GM12878 (cell line): ENCODE data around the gene ITPRIP. TPM values are rescaled to one million over a fixed set of nuclear protein-coding genes. Genes with fewer than 3 reads are reported as not detected.

Experiments used
- ATF2 ChIP-seq: IDR thresholded peaks from 2 replicates; pipeline ENCODE4 v1.6.1; 2012; ENCODE audit warnings: low read length, inconsistent platforms
- FOXM1 ChIP-seq: IDR thresholded peaks from 2 replicates; pipeline ENCODE4 v1.6.1; 2012; ENCODE audit warnings: low read depth, mild to moderate bottlenecking, inconsistent platforms, low read length, moderate library complexity
- MLLT1 ChIP-seq: fragments of 450-650 bp; IDR thresholded peaks from 2 replicates; pipeline ENCODE4 v1.6.1; 2016; ENCODE audit warnings: mild to moderate bottlenecking
- PRDM15 ChIP-seq: fragments of 450-650 bp; formaldehyde crosslinking; IDR thresholded peaks from 2 replicates; pipeline ENCODE4 v1.4.0; 2020; ENCODE audit warnings: mild to moderate bottlenecking, moderate library complexity
- RELA ChIP-seq: fragments of 450-650 bp; IDR thresholded peaks from 2 replicates; pipeline ENCODE4 v1.8.0; 2014; ENCODE audit warnings: borderline replicate concordance; ENCODE audit not compliant: partially characterized antibody
- RUNX3 ChIP-seq: IDR thresholded peaks from 2 replicates; pipeline ENCODE4 v1.6.1; 2012; ENCODE audit warnings: low read length, inconsistent platforms
- SRF ChIP-seq, 2 experiments: IDR thresholded peaks; 2 replicates each; pipeline ENCODE4 v1.6.1; 2011; ENCODE audit warnings: low read depth in 2 of 2, low read length in 2 of 2, mild to moderate bottlenecking in 1 of 2, moderate library complexity in 1 of 2
- USF2 ChIP-seq: IDR thresholded peaks from 2 replicates; pipeline ENCODE4 v1.6.1; 2011; ENCODE audit warnings: low read depth, low read length, improper control_type of control experiment, borderline replicate concordance
- ZNF384 ChIP-seq: IDR thresholded peaks from 2 replicates; pipeline ENCODE4 v1.6.1; 2012; ENCODE audit warnings: low read depth, mild to moderate bottlenecking, low read length, improper control_type of control experiment, borderline replicate concordance
- ZSCAN29 ChIP-seq: fragments of 450-650 bp; IDR thresholded peaks from 2 replicates; pipeline ENCODE4 v1.6.1; 2017; ENCODE audit warnings: mild to moderate bottlenecking, moderate library complexity
- polyA plus RNA-seq, 11 experiments: library from polyadenylated mRNA; depleted of rRNA in 4 of 11; unstranded in 6 of 11; stranded (reverse) in 5 of 11; fragments of >200 nt; fragmentation: Nextera tagmentation in 4 of 11; fragmentation: Illumina TruSeq in 1 of 11; extraction: Ambion mirVana in 4 of 11; extraction: Trizol in 1 of 11; gene quantifications; 1 replicate in 1 of 11; 2 replicates in 10 of 11; pipeline versions ENCODE4 v1.2.1 to v1.2.3, GENCODE V29; 2011 to 2016; ENCODE audit warnings: inconsistent platforms in 2 of 11, missing spikeins in 2 of 11, low read depth in 1 of 11
- total RNA-seq, 4 experiments: library from RNA; depleted of rRNA in 3 of 4; stranded (reverse); fragments of >200 nt in 3 of 4; fragmentation: Illumina TruSeq in 1 of 4; extraction: Trizol in 1 of 4; gene quantifications; 2 replicates each; pipeline versions ENCODE4 v1.2.1 to v1.2.3, GENCODE V29; 2013 to 2021

ITPRIP gene
- total and polyA plus RNA-seq, 10 of the 15 experiments (the other 5 are each of a cell fraction or from before 2014, with no cell fraction given): 0.82 to 10.4 (median 5.9) TPM

- TF ChIP-seq PRDM15 (CRISPR knock-in tag) (no peak), USF2 (no peak), ZSCAN29 (no peak), FOXM1 (no peak), ZNF384 (no peak), ATF2 (no peak), RELA (no peak), RUNX3 (no peak), SRF (IDR thresholded peaks at IDR 0.05; ENCODE audit: low read depth in 2 of 2, low read length in 2 of 2) (no peak), MLLT1 (no peak)
Observed at GRCh38 chr10:104368381-104368780, 30.1 kb upstream of the ITPRIP start (continued).
